Keratinocyte (primary cell): Measurements from ENCODE around the gene TMEM267. TPM values are rescaled to one million over a fixed set of nuclear protein-coding genes. Genes with fewer than 3 reads are reported as not detected.

Source experiments
- DNase-seq: peaks from one replicate; pipeline ENCODE4 v3.0.0-alpha.2; 2011; ENCODE audit warnings: low read depth, missing footprints, low spot score
- FAIRE-seq: peaks from 2 replicates; lab custom pipeline; 2011; peaks lifted over from hg19 to GRCh38; lab: Jason Lieb, UNC
- H2AFZ ChIP-seq: 2 replicates; pipeline ENCODE4 v1.6.0; 2012; ENCODE audit warnings: low read length, control low read depth, inconsistent platforms; ENCODE audit not compliant: control insufficient read depth
- H3K27ac ChIP-seq: 2 replicates; pipeline ENCODE4 v1.5.1; 2011; ENCODE audit warnings: low read length; ENCODE audit not compliant: control insufficient read depth, insufficient read depth
- H3K27me3 ChIP-seq: 3 replicates; pipeline ENCODE4 v1.6.0; 2011; ENCODE audit warnings: low read length; ENCODE audit not compliant: control insufficient read depth, insufficient read depth; ENCODE audit errors: extremely low read depth
- H3K36me3 ChIP-seq, 2 experiments: 2 replicates in 1 of 2; 3 replicates in 1 of 2; pipeline ENCODE4 v1.5.1; 2011; ENCODE audit warnings: low read length in 2 of 2, mild to moderate bottlenecking in 1 of 2; ENCODE audit not compliant: control insufficient read depth in 2 of 2, insufficient read depth in 2 of 2; ENCODE audit errors: extremely low read depth in 1 of 2
- H3K4me1 ChIP-seq: 3 replicates; pipeline ENCODE4 v1.5.1; 2011; ENCODE audit warnings: low read length; ENCODE audit not compliant: control insufficient read depth, insufficient read depth; ENCODE audit errors: extremely low read depth
- H3K4me2 ChIP-seq: 3 replicates; pipeline ENCODE4 v1.6.0; 2011; ENCODE audit warnings: low read depth, low read length; ENCODE audit not compliant: control insufficient read depth, insufficient read depth; ENCODE audit errors: extremely low read depth
- H3K4me3 ChIP-seq, 3 experiments: fragments of 200-600 bp in 1 of 3; sonication (generic) in 1 of 3; 2 replicates in 2 of 3; 3 replicates in 1 of 3; pipeline ENCODE4 v1.5.1; 2011 to 2016; ENCODE audit warnings: low read length in 3 of 3, mild to moderate bottlenecking in 3 of 3, control low read depth in 2 of 3, inconsistent platforms in 1 of 3, low read depth in 1 of 3, mixed read lengths in 1 of 3, mixed run types in 1 of 3, moderate library complexity in 1 of 3; ENCODE audit not compliant: control insufficient read depth in 2 of 3, insufficient read depth in 2 of 3; ENCODE audit errors: extremely low read depth in 1 of 3
- H3K79me2 ChIP-seq: 2 replicates; pipeline ENCODE4 v1.6.0; 2012; ENCODE audit warnings: low read length; ENCODE audit not compliant: control insufficient read depth, insufficient read depth
- H3K9ac ChIP-seq: 3 replicates; pipeline ENCODE4 v1.6.0; 2011; ENCODE audit warnings: low read length; ENCODE audit not compliant: control insufficient read depth, insufficient read depth; ENCODE audit errors: extremely low read depth
- H3K9me1 ChIP-seq: 3 replicates; pipeline ENCODE4 v1.6.0; 2011; ENCODE audit warnings: low read length; ENCODE audit not compliant: control insufficient read depth, insufficient read depth; ENCODE audit errors: extremely low read depth
- H3K9me3 ChIP-seq: 2 replicates; pipeline ENCODE4 v1.5.1; 2012; ENCODE audit warnings: low read depth, low read length; ENCODE audit not compliant: control insufficient read depth
- H4K20me1 ChIP-seq: 3 replicates; pipeline ENCODE4 v1.6.0; 2011; ENCODE audit warnings: low read length; ENCODE audit not compliant: control insufficient read depth, insufficient read depth; ENCODE audit errors: extremely low read depth
- EZH2 ChIP-seq: IDR thresholded peaks from one replicate; pipeline ENCODE4 v1.6.1; 2012; ENCODE audit warnings: inconsistent platforms, mild to moderate bottlenecking, low read length, moderate library complexity
- dilution Hi-C: fragments of 300-500 bp; cut with MboI; formaldehyde crosslinking; loops from one replicate; pipeline ENCODE4 v1.7.0; 2020; ENCODE audit warnings: low sequenced_read_pairs; ENCODE audit not compliant: extremely low pct_ligation_motif_present
- polyA plus RNA-seq, 5 experiments: library from polyadenylated mRNA; depleted of rRNA in 3 of 5; stranded (reverse) in 3 of 5; stranded (forward) in 1 of 5; unstranded in 1 of 5; fragments of >200 nt; gene quantifications; 1 replicate in 1 of 5; 2 replicates in 3 of 5; 3 replicates in 1 of 5; pipeline versions ENCODE4 v1.2.1 to v1.2.3, GENCODE V29; 2011 to 2012; ENCODE audit warnings: missing spikeins in 2 of 5, low read depth in 1 of 5, low replicate concordance in 1 of 5
- TF ChIP-seq, protein P1 (sequence below), 3 experiments: IDR thresholded peaks in 1 of 3; conservative IDR thresholded peaks in 1 of 3; optimal IDR thresholded peaks in 1 of 3; 2 replicates in 2 of 3; 3 replicates in 1 of 3; pipeline versions ENCODE3 to v1.5.1; 2011; ENCODE audit warnings: low read length in 3 of 3, mild to moderate bottlenecking in 3 of 3, moderate library complexity in 2 of 3, control low read depth in 1 of 3, inconsistent platforms in 1 of 3; ENCODE audit not compliant: insufficient read depth in 2 of 3; ENCODE audit errors: extremely low read depth in 1 of 3

The TMEM267 gene
- polyA plus RNA-seq, 1 donor (not counting 4 experiments of a cell fraction or from before 2014, with no cell fraction given): 30.7 TPM

DNA sequence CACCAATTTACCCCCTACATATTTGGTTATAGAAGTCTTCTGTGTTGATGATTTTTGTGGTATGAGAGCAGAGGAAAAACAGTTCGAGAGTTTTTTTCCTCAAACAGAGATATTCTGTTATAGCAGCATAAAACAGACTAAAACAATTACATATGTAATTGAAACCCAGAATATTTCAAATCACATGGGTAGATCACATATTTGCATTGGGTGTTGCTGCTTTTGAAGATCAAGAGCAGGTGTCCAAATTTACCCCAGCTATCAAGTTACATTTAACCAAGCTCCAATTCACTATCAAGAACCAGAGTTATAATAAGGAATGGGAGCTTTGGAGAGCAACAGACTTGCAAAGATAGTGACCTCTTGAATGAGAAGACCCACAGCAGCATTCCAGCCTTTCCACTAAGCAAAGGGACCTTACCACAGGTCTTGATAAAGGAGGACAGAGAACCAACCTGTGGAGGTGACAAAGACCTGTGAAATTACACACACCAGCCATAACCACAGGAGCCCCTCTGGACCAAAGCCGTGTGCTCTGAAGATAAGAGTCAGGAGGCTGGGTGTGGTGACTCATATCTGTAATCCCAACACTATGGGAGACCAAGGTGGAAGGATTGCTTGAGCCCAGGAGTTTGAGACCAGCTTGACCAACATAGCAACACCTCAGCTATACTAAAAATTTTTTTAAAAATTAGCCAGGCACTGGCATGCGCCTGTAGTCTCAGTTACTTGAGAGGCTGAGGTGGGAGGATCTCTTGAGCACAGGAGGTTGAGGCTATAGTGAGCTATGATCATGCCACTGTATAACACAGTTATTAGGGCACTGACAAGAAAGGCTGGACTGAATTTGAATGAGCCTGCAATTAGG, 67.5 kb downstream of the TMEM267 start:
- FAIRE-seq: no peak
- dilution Hi-C loops: no loop called here
- H2AFZ ChIP-seq: no peak overlapping the region

GRCh38 chr5:43413966-43414365, 69.7 kb downstream of the TMEM267 start:
- Histone ChIP-seq H3K4me3 (no peak overlapping the region), H3K4me1 (no peaks in the 10 kb centered on the region), H4K20me1 (no peaks in the 10 kb centered on the region), H3K9ac (no peak overlapping the region), H3K27me3 (no peaks in the 10 kb centered on the region), H3K27ac (no peak overlapping the region), H3K36me3 (no peaks in the 10 kb centered on the region), H3K9me3 (no peaks in the 10 kb centered on the region), H3K79me2 (no peaks in the 10 kb centered on the region), H3K9me1 (no peaks in the 10 kb centered on the region), H3K4me2 (no peak overlapping the region), H2AFZ (no peak overlapping the region)
- dilution Hi-C loops: no loop called here
- TF ChIP-seq EZH2: no peak
- TF ChIP-seq, protein P1, sequence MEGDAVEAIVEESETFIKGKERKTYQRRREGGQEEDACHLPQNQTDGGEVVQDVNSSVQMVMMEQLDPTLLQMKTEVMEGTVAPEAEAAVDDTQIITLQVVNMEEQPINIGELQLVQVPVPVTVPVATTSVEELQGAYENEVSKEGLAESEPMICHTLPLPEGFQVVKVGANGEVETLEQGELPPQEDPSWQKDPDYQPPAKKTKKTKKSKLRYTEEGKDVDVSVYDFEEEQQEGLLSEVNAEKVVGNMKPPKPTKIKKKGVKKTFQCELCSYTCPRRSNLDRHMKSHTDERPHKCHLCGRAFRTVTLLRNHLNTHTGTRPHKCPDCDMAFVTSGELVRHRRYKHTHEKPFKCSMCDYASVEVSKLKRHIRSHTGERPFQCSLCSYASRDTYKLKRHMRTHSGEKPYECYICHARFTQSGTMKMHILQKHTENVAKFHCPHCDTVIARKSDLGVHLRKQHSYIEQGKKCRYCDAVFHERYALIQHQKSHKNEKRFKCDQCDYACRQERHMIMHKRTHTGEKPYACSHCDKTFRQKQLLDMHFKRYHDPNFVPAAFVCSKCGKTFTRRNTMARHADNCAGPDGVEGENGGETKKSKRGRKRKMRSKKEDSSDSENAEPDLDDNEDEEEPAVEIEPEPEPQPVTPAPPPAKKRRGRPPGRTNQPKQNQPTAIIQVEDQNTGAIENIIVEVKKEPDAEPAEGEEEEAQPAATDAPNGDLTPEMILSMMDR (optimal IDR thresholded peaks at IDR 0.05 in 1 of 3, IDR thresholded peaks at IDR 0.05 in 1 of 3, conservative IDR thresholded peaks at IDR 0.05 in 1 of 3; ENCODE audit: extremely low read depth in 1 of 3, insufficient read depth in 2 of 3, low read length in 3 of 3): no peak
- DNase-seq: no peak
- no peak for FAIRE-seq

More for the DNA sequence above, 67.5 kb downstream of the TMEM267 start:
- H3K27ac ChIP-seq: no peak overlapping the region
- no peak for TF ChIP-seq EZH2
- TF ChIP-seq, protein P1 (optimal IDR thresholded peaks at IDR 0.05 in 1 of 3, IDR thresholded peaks at IDR 0.05 in 1 of 3, conservative IDR thresholded peaks at IDR 0.05 in 1 of 3; ENCODE audit: extremely low read depth in 1 of 3, insufficient read depth in 2 of 3, low read length in 3 of 3): no peak
- no peaks in the 10 kb centered on the region for H3K27me3 ChIP-seq
- no peaks in the 10 kb centered on the region for H3K36me3 ChIP-seq
- H4K20me1 ChIP-seq: no peaks in the 10 kb centered on the region
- no peak overlapping the region for H3K4me3 ChIP-seq
- no peaks in the 10 kb centered on the region for H3K9me3 ChIP-seq
- no peaks in the 10 kb centered on the region for H3K4me1 ChIP-seq
- no peak overlapping the region for H3K4me2 ChIP-seq
- H3K9me1 ChIP-seq: no peaks in the 10 kb centered on the region
- no peaks in the 10 kb centered on the region for H3K79me2 ChIP-seq
- H3K9ac ChIP-seq: no peak overlapping the region
- no peak for DNase-seq
